ENCODE data around the gene GHRH.

The GHRH gene

GRCh38 chr20:37257988-37258387 is 3.6 kb downstream of the GHRH start:
- no peak for TF ChIP-seq CTCF (IDR thresholded peaks at IDR 0.05; ENCODE audit: low read depth, low read length, missing control alignments)
- DNase-seq (ENCODE audit: low read depth), result no peak
- no peak overlapping the region for H3K4me3 ChIP-seq (ENCODE audit: low read depth, low read length)

- no peak for TF ChIP-seq CTCF (IDR thresholded peaks at IDR 0.05; ENCODE audit: low read depth, low read length, missing control alignments)
- no peak for DNase-seq (ENCODE audit: low read depth)
- no peak overlapping the region for H3K4me3 ChIP-seq (ENCODE audit: low read depth, low read length)
Observed at GRCh38 chr20:37257530-37257929, 4.1 kb downstream of the GHRH start.

GRCh38 chr20:37256286-37256685 is 5.3 kb downstream of the GHRH start:
- TF ChIP-seq CTCF (IDR thresholded peaks at IDR 0.05; ENCODE audit: low read depth, low read length, missing control alignments), result no peak
- no peak for DNase-seq (ENCODE audit: low read depth)
- no peak overlapping the region for H3K4me3 ChIP-seq (ENCODE audit: low read depth, low read length)

GRCh38 chr20:37254114-37254878 is 7.3 kb downstream of the GHRH start:
- no peak for DNase-seq (ENCODE audit: low read depth)
- peak; percentile 26 for TF ChIP-seq CTCF (IDR thresholded peaks at IDR 0.05; ENCODE audit: low read depth, low read length, missing control alignments)

GRCh38 chr20:37253087-37253486 is 8.5 kb downstream of the GHRH start:
- no peak overlapping the region for H3K4me3 ChIP-seq (ENCODE audit: low read depth, low read length)
- DNase-seq (ENCODE audit: low read depth), result no peak
- no peak for TF ChIP-seq CTCF (IDR thresholded peaks at IDR 0.05; ENCODE audit: low read depth, low read length, missing control alignments)

More at GRCh38 chr20:37254114-37254878, 7.3 kb downstream of the GHRH start:
- H3K4me3 ChIP-seq (ENCODE audit: low read depth, low read length), result no peak overlapping the region

- no peak for DNase-seq (ENCODE audit: low read depth)
- no peak overlapping the region for H3K4me3 ChIP-seq (ENCODE audit: low read depth, low read length)
- TF ChIP-seq CTCF (IDR thresholded peaks at IDR 0.05; ENCODE audit: low read depth, low read length, missing control alignments), result no peak
Observed at GRCh38 chr20:37251825-37252477, 9.7 kb downstream of the GHRH start.

Data from GM12864 (cell line).